NB4 (cell line): ENCODE measurements around the gene FGF14.

Experiments used
- DNase-seq: peaks from one replicate; pipeline ENCODE4 v3.0.0; 2010; ENCODE audit warnings: low read depth
- H3K4me3 ChIP-seq: one replicate; pipeline ENCODE4 v1.5.1; 2011; ENCODE audit warnings: mild to moderate bottlenecking, low read depth, low read length, moderate library complexity
- CTCF ChIP-seq: IDR thresholded peaks from one replicate; pipeline ENCODE4 v1.5.1; 2012; ENCODE audit warnings: low read depth, low read length
- MAX ChIP-seq: IDR thresholded peaks from 2 replicates; pipeline ENCODE4 v1.6.1; 2011; ENCODE audit warnings: low read depth, low read length
- MYC ChIP-seq: IDR thresholded peaks from 2 replicates; pipeline ENCODE4 v1.6.1; 2011; ENCODE audit warnings: low read depth, low read length
- POLR2A ChIP-seq: IDR thresholded peaks from 2 replicates; pipeline ENCODE4 v1.6.1; 2011; ENCODE audit warnings: mild to moderate bottlenecking; ENCODE audit not compliant: insufficient read length; ENCODE audit errors: extremely low read depth

Gene FGF14

GRCh38 chr13:101811284-101811839 lies 590.5 kb downstream of the FGF14 start:
- TF ChIP-seq MYC = no peak
- TF ChIP-seq CTCF = no peak
- TF ChIP-seq MAX = no peak
- TF ChIP-seq POLR2A = no peak
- DNase-seq = no peak
- H3K4me3 ChIP-seq = no peak overlapping the region

- no peak for DNase-seq
- H3K4me3 ChIP-seq = no peak overlapping the region
- TF ChIP-seq MAX (no peak), MYC (no peak), CTCF (no peak), POLR2A (no peak)
These were observed 602.7 kb downstream of the FGF14 start for GRCh38 chr13:101799196-101799595.

DNA sequence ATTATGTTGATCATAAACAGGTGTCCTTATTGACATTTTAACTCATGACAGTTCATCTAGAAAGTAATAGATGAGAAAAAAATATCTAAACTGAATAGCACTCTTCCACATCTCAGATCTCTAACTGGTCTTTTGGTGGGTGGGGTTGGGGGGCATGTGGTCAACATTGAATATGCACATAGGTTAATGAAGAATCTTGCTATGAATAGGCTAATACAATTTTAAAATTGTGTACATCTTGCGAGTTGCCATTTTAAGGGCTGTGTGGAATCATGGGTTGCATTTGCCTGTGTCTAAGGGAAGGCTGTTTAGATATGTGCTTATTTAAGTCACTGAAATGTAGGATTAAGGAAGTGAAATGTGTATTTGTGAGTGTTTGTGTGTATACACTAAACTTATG lies 603.4 kb downstream of the FGF14 start:
- no peak overlapping the region for H3K4me3 ChIP-seq
- TF ChIP-seq MAX (no peak), MYC (no peak), CTCF (no peak), POLR2A (no peak)
- no peak for DNase-seq

DNA sequence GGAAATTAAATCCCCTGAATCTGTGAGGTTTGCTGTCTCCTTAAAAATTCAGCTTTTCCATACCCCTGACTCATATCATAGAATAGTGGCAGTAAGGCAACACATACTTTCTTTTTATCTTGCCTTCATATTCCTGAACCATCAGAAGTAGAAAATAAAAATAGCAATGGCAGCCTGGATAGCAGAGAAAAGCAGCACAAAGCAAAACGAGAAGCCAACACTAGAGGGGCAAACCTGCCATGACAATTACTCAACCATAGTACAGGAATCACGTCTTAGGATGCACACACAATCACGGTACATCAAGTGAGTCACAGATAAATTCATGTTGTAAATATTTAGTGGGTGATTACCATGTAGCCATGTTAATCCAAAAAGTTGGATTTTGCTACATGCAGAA lies 606.4 kb downstream of the FGF14 start:
- no peak overlapping the region for H3K4me3 ChIP-seq
- TF ChIP-seq POLR2A = no peak
- no peak for TF ChIP-seq CTCF
- no peak for TF ChIP-seq MYC
- TF ChIP-seq MAX = no peak
- no peak for DNase-seq

- H3K4me3 ChIP-seq = no peak overlapping the region
- DNase-seq = no peak
- no peak for TF ChIP-seq MAX
- TF ChIP-seq MYC = no peak
- no peak for TF ChIP-seq CTCF
- no peak for TF ChIP-seq POLR2A
These were observed 606.8 kb downstream of the FGF14 start for GRCh38 chr13:101795025-101795424.

- no peak for TF ChIP-seq MYC
- no peak for TF ChIP-seq MAX
- no peak for TF ChIP-seq CTCF
- no peak for TF ChIP-seq POLR2A
- no peak overlapping the region for H3K4me3 ChIP-seq
- no peak for DNase-seq
These were observed 609.7 kb downstream of the FGF14 start for GRCh38 chr13:101792189-101792588.
